ENCODE data around the gene SPPL2C. TPM values are rescaled to one million over a fixed set of nuclear protein-coding genes. Genes with fewer than 3 reads are reported as not detected.

Gene SPPL2C
- polyA plus RNA-seq, 1 experiment: not detected

DNA sequence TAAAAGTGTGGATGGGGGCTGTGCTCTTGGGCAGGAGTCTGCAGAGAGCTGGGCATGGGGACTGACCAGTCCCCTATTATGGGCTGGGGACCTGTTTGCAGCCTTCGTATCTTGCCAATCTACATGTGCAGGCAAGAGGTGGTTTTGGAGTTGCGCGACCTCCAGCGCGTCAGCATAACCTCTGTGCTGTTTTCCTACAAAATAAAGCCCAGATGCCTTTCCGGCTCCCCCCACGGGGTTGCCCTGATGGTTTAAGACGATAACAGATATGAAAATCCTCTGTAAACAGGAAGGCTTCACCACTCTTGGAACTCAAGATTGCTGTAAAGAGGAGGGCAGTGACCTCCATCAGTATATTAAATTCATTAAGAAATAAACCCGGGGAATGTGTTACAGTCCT is 16.5 kb upstream of the SPPL2C start:
- POLR2A ChIA-PET: no interaction called here
- Histone ChIP-seq H3K9me3 (ENCODE audit: control insufficient read depth, insufficient read depth, low read length) (no peaks in the 10 kb centered on the region; the same call in 1 of the 2 replicates), H3K27me3 (ENCODE audit: control insufficient read depth, insufficient read depth, low read length) (peaks cover 2% of the 10 kb centered on the region), H3K27ac (ENCODE audit: low read depth, low read length) (no peak overlapping the region), H3K4me3 (ENCODE audit: low read depth, low read length) (no peak overlapping the region)
- no peak for DNase-seq (ENCODE audit: low read depth, low spot score)
- CTCF ChIA-PET: interaction anchor here (1.1 kb wide), 1 partner anchor 188 kb away, joined by 4 read pairs; no protein-coding TSS in a partner anchor
- TF ChIP-seq, protein P1, sequence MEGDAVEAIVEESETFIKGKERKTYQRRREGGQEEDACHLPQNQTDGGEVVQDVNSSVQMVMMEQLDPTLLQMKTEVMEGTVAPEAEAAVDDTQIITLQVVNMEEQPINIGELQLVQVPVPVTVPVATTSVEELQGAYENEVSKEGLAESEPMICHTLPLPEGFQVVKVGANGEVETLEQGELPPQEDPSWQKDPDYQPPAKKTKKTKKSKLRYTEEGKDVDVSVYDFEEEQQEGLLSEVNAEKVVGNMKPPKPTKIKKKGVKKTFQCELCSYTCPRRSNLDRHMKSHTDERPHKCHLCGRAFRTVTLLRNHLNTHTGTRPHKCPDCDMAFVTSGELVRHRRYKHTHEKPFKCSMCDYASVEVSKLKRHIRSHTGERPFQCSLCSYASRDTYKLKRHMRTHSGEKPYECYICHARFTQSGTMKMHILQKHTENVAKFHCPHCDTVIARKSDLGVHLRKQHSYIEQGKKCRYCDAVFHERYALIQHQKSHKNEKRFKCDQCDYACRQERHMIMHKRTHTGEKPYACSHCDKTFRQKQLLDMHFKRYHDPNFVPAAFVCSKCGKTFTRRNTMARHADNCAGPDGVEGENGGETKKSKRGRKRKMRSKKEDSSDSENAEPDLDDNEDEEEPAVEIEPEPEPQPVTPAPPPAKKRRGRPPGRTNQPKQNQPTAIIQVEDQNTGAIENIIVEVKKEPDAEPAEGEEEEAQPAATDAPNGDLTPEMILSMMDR (IDR thresholded peaks at IDR 0.05; ENCODE audit: low read depth, low read length): no peak

GRCh38 chr17:45828582-45829133 is 16.0 kb upstream of the SPPL2C start:
- ChIA-PET POLR2A (no interaction called here), CTCF (no interaction called here)
- Histone ChIP-seq H3K9me3 (ENCODE audit: control insufficient read depth, insufficient read depth, low read length) (no peaks in the 10 kb centered on the region; the same call in 1 of the 2 replicates), H3K27me3 (ENCODE audit: control insufficient read depth, insufficient read depth, low read length) (peaks cover 2% of the 10 kb centered on the region), H3K27ac (ENCODE audit: low read depth, low read length) (no peak overlapping the region), H3K4me3 (ENCODE audit: low read depth, low read length) (no peak overlapping the region)
- no peak for DNase-seq (ENCODE audit: low read depth, low spot score)
- TF ChIP-seq, protein P1 (IDR thresholded peaks at IDR 0.05; ENCODE audit: low read depth, low read length): no peak

- ChIA-PET CTCF (interaction anchor here (3.9 kb wide), 1 partner anchor 193 kb away, joined by 71 read pairs; no protein-coding TSS in a partner anchor), POLR2A (no interaction called here)
- H3K9me3 ChIP-seq (ENCODE audit: control insufficient read depth, insufficient read depth, low read length): no peaks in the 10 kb centered on the region; the same call in 1 of the 2 replicates
- DNase-seq (ENCODE audit: low read depth, low spot score): no peak
- no peak overlapping the region for H3K27ac ChIP-seq (ENCODE audit: low read depth, low read length)
- TF ChIP-seq, protein P1 (IDR thresholded peaks at IDR 0.05; ENCODE audit: low read depth, low read length): no peak
- H3K4me3 ChIP-seq (ENCODE audit: low read depth, low read length): no peak overlapping the region
- H3K27me3 ChIP-seq (ENCODE audit: control insufficient read depth, insufficient read depth, low read length): peaks cover 6% of the 10 kb centered on the region
Observed at GRCh38 chr17:45833920-45834319, 10.8 kb upstream of the SPPL2C start.

DNA sequence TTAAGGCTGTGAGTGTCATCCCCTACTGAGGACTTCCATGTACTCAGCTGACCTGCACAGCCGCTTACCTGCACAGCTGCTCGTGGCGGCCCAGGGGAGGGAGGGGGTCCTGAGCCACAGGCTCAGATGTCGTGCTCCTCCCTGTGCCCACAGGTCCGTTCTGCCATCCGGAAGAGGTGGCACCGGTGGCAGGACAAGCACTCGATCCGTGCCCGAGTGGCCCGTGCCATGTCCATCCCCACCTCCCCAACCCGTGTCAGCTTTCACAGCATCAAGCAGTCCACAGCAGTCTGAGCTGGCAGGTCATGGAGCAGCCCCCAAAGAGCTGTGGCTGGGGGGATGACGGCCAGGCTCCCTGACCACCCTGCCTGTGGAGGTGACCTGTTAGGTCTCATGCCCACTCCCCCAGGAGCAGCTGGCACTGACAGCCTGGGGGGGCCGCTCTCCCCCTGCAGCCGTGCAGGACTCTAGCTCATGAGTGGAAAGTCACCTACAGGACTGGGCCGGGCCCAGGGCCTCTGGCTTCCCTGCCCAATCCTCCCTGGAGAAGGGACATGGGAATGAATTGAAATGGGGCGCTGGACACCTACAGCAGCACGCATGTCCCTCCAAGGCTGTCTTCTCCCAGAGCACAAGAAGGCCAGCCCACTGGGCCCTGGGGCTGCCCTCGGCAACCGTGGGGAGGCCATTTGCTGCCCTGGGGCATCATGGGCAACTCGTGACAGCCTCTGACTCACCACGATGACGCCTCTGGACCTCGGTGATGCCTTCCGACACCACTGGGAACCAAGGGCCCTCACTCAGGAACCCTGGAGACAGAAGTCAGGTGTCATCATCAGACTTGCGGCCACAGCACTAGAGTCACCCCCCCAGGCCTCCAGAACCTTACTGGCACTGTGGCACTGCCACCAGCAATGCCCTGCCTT is 9.9 kb upstream of the SPPL2C start:
- DNase-seq (ENCODE audit: low read depth, low spot score): no peak
- Histone ChIP-seq H3K27ac (ENCODE audit: low read depth, low read length) (no peak overlapping the region), H3K9me3 (ENCODE audit: control insufficient read depth, insufficient read depth, low read length) (no peaks in the 10 kb centered on the region; the same call in 1 of the 2 replicates), H3K27me3 (ENCODE audit: control insufficient read depth, insufficient read depth, low read length) (peaks cover 6% of the 10 kb centered on the region), H3K4me3 (ENCODE audit: low read depth, low read length) (no peak overlapping the region)
- ChIA-PET CTCF (interaction anchor here (1.6 kb wide), 1 partner anchor 194 kb away, joined by 6 read pairs; no protein-coding TSS in a partner anchor), POLR2A (no interaction called here)
- TF ChIP-seq, protein P1 (IDR thresholded peaks at IDR 0.05; ENCODE audit: low read depth, low read length): no peak

DNA sequence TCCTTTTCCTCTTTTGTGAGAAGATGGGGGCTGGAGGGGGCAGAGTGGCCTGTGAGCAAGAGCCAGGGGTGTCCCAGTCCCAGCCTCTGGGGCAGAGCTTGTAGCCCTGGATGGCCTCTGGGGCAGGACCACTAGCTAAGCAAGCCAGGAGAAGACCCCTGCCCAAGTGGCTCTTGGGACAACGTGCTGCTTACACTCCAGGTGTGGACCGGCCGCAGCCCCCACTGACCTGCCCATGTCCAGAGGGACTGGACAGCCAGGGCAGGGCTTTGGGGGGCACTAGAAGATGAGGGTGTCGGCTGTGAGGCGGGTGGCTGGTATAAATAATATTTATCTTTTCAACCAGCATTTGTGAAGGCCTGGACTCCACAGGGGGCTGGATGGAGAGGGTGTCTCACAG is 9.2 kb upstream of the SPPL2C start:
- Histone ChIP-seq H3K9me3 (ENCODE audit: control insufficient read depth, insufficient read depth, low read length) (no peaks in the 10 kb centered on the region), H3K4me3 (ENCODE audit: low read depth, low read length) (no peak overlapping the region), H3K27me3 (ENCODE audit: control insufficient read depth, insufficient read depth, low read length) (peaks cover 6% of the 10 kb centered on the region), H3K27ac (ENCODE audit: low read depth, low read length) (no peak overlapping the region)
- TF ChIP-seq, protein P1 (IDR thresholded peaks at IDR 0.05; ENCODE audit: low read depth, low read length): no peak
- ChIA-PET CTCF (interaction anchor here (1.6 kb wide), 1 partner anchor 195 kb away, joined by 6 read pairs; no protein-coding TSS in a partner anchor), POLR2A (no interaction called here)
- DNase-seq (ENCODE audit: low read depth, low spot score): no peak

Data from AG04450 (cell line).